22Rv1 (cell line): ENCODE data around the gene PTHLH.

Experiments
- ZFX ChIP-seq: fragments of 450-650 bp; IDR thresholded peaks from 2 replicates; pipeline ENCODE4 v1.6.1; 2017; ENCODE audit warnings: antibody characterized with exemption, borderline replicate concordance
- TF ChIP-seq, protein P1 (sequence below): fragments of 450-650 bp; IDR thresholded peaks from 2 replicates; pipeline ENCODE4 v1.5.1; 2017; ENCODE audit warnings: mild to moderate bottlenecking

DNA sequence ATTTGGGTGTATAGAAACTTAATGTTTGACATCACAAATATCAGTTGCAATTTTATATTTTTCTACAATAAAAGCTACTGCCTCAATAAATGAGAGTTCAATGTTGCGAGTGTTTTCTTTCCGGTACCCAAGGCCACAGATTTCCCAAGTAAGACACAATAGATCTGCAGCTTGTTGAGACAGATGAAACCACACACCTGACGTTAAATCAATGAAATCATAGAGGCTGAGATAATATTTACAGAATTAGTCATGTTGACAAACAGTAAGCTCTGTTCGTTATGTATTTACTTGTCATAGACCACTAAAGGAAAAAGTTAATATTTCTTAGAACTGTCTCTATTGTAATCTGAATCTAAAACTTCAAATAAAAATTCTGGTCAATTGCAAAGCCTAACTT, 49.2 kb upstream of the PTHLH start:
- TF ChIP-seq, protein P1, sequence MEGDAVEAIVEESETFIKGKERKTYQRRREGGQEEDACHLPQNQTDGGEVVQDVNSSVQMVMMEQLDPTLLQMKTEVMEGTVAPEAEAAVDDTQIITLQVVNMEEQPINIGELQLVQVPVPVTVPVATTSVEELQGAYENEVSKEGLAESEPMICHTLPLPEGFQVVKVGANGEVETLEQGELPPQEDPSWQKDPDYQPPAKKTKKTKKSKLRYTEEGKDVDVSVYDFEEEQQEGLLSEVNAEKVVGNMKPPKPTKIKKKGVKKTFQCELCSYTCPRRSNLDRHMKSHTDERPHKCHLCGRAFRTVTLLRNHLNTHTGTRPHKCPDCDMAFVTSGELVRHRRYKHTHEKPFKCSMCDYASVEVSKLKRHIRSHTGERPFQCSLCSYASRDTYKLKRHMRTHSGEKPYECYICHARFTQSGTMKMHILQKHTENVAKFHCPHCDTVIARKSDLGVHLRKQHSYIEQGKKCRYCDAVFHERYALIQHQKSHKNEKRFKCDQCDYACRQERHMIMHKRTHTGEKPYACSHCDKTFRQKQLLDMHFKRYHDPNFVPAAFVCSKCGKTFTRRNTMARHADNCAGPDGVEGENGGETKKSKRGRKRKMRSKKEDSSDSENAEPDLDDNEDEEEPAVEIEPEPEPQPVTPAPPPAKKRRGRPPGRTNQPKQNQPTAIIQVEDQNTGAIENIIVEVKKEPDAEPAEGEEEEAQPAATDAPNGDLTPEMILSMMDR: no peak
- TF ChIP-seq ZFX: no peak
